Loucy (cell line): Measurements from ENCODE around the gene SGPP2.

Source experiments
- H2AFZ ChIP-seq: fragments of 200-600 bp; sonication (generic); 2 replicates; pipeline ENCODE4 v1.6.0; 2016; ENCODE audit warnings: antibody characterized with exemption, mild to moderate bottlenecking, low read length, moderate library complexity
- H3F3A ChIP-seq: fragments of 200-600 bp; 2 replicates; pipeline ENCODE4 v1.6.0; 2016; ENCODE audit warnings: antibody characterized with exemption, low read depth, mild to moderate bottlenecking
- H3K27me3 ChIP-seq: fragments of 200-600 bp; sonication (generic); 2 replicates; pipeline ENCODE4 v1.6.1; 2014; ENCODE audit warnings: low read length, mild to moderate bottlenecking; ENCODE audit not compliant: insufficient read depth, poor library complexity, severe bottlenecking
- H3K36me3 ChIP-seq: fragments of 200-600 bp; sonication (generic); 2 replicates; pipeline ENCODE4 v1.6.1; 2016; ENCODE audit warnings: low read length; ENCODE audit not compliant: insufficient read depth
- H3K4me1 ChIP-seq: fragments of 200-600 bp; sonication (generic); 2 replicates; pipeline ENCODE4 v1.5.1; 2014; ENCODE audit warnings: low read length, mild to moderate bottlenecking; ENCODE audit not compliant: insufficient read depth, poor library complexity, severe bottlenecking
- H3K4me2 ChIP-seq: fragments of 200-600 bp; sonication (generic); 2 replicates; pipeline ENCODE4 v1.6.0; 2014; ENCODE audit warnings: antibody characterized with exemption, low read length, low read depth, mild to moderate bottlenecking; ENCODE audit not compliant: poor library complexity, severe bottlenecking
- H3K4me3 ChIP-seq: fragments of 200-600 bp; sonication (generic); 2 replicates; pipeline ENCODE4 v1.5.1; 2014; ENCODE audit warnings: low read length, mild to moderate bottlenecking, mixed read lengths; ENCODE audit not compliant: poor library complexity, severe bottlenecking
- H3K79me2 ChIP-seq: fragments of 200-600 bp; sonication (generic); 2 replicates; pipeline ENCODE4 v1.6.1; 2014; ENCODE audit warnings: low read length; ENCODE audit not compliant: insufficient read depth
- H3K9ac ChIP-seq: fragments of 200-600 bp; sonication (generic); 2 replicates; pipeline ENCODE4 v1.6.0; 2014; ENCODE audit warnings: mild to moderate bottlenecking, low read depth, low read length, moderate library complexity; ENCODE audit not compliant: poor library complexity, severe bottlenecking
- H3K9me2 ChIP-seq: fragments of 200-600 bp; sonication (generic); replicated peaks from 2 replicates; pipeline ENCODE4 v1.6.1; 2016; ENCODE audit warnings: low read depth, low read length, mixed read lengths
- H3K9me3 ChIP-seq: fragments of 200-600 bp; sonication (generic); 2 replicates; pipeline ENCODE4 v1.6.1; 2014; ENCODE audit warnings: mild to moderate bottlenecking, antibody characterized with exemption, low read length, low read depth; ENCODE audit not compliant: insufficient read depth
- H4K20me1 ChIP-seq: fragments of 200-600 bp; sonication (generic); 2 replicates; pipeline ENCODE4 v1.6.0; 2014; ENCODE audit warnings: antibody characterized with exemption, low read length, mild to moderate bottlenecking; ENCODE audit not compliant: insufficient read depth, poor library complexity, severe bottlenecking
- EZH2phosphoT487 ChIP-seq: fragments of 200-600 bp; IDR thresholded peaks from 2 replicates; pipeline ENCODE4 v1.6.1; 2018; ENCODE audit warnings: antibody characterized with exemption, mild to moderate bottlenecking, moderate library complexity, borderline replicate concordance
- TF ChIP-seq, protein P1 (sequence below): fragments of 200-600 bp; sonication (generic); conservative IDR thresholded peaks from 2 replicates; pipeline ENCODE4 v1.5.1; 2014; ENCODE audit warnings: mild to moderate bottlenecking, antibody characterized with exemption, low read length

The SGPP2 gene

DNA sequence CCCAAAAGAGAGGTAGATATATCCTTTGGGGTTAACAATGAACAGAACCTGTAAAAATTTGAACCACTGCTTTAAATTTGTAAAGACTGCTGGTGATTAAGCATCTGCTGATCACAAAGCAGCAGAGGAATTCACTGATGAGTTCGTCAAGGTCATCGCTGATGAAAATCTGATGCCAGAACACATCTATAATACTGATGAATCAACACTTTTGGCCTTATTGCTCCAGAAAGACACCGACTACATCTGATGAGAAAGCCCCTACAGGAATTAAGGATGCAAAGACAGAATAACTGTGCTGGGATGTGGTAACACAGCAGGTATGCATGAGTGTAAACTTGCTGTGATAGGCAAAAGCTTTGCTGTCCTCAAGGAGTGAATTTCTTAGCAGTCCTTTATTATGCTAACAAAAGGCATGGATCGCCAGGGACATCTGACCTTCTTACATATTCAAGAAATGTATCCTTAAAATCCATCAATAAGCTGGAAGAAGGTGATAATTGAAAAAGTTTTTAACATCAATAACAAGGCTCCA, 30.5 kb upstream of the SGPP2 start:
- Histone ChIP-seq H3K79me2 (no peaks in the 10 kb centered on the region), H3K36me3 (no peaks in the 10 kb centered on the region), H3K4me1 (no peaks in the 10 kb centered on the region), H3K9me3 (no peaks in the 10 kb centered on the region), H2AFZ (no peak overlapping the region), H3K9me2 (no peaks in the 10 kb centered on the region), H3F3A (no peaks in the 10 kb centered on the region), H3K4me3 (no peak overlapping the region), H3K9ac (no peak overlapping the region), H3K27me3 (no peaks in the 10 kb centered on the region), H3K4me2 (no peak overlapping the region), H4K20me1 (no peaks in the 10 kb centered on the region)
- TF ChIP-seq, protein P1, sequence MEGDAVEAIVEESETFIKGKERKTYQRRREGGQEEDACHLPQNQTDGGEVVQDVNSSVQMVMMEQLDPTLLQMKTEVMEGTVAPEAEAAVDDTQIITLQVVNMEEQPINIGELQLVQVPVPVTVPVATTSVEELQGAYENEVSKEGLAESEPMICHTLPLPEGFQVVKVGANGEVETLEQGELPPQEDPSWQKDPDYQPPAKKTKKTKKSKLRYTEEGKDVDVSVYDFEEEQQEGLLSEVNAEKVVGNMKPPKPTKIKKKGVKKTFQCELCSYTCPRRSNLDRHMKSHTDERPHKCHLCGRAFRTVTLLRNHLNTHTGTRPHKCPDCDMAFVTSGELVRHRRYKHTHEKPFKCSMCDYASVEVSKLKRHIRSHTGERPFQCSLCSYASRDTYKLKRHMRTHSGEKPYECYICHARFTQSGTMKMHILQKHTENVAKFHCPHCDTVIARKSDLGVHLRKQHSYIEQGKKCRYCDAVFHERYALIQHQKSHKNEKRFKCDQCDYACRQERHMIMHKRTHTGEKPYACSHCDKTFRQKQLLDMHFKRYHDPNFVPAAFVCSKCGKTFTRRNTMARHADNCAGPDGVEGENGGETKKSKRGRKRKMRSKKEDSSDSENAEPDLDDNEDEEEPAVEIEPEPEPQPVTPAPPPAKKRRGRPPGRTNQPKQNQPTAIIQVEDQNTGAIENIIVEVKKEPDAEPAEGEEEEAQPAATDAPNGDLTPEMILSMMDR: no peak
- no peak for TF ChIP-seq EZH2phosphoT487

DNA sequence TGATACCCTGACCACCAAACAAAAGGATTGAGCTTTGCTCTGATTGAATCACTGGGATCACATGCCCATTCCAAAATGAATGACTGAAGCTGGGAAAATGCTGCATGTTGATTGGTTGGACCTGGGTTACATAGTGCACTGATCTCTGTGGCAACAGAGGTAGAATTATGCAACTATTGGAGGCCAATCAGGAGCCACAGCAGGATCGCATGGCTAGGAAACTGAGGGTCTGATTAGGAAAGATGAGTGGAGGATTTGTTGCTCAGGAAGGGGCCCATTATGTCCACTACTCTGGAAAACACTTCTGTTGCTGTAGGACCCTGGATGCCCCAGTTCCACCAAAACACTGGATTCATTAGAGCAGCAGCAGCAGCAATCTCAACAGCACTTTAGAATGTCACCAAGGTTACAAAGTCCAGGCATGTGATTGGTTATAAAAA, 25.9 kb upstream of the SGPP2 start:
- no peaks in the 10 kb centered on the region for H3K9me2 ChIP-seq
- H3K27me3 ChIP-seq: no peaks in the 10 kb centered on the region
- H2AFZ ChIP-seq: no peak overlapping the region
- H3K36me3 ChIP-seq: no peaks in the 10 kb centered on the region
- no peaks in the 10 kb centered on the region for H3K9me3 ChIP-seq
- H3K4me2 ChIP-seq: no peak overlapping the region
- no peak overlapping the region for H3K9ac ChIP-seq
- no peaks in the 10 kb centered on the region for H3F3A ChIP-seq
- no peak overlapping the region for H3K4me3 ChIP-seq
- no peaks in the 10 kb centered on the region for H3K79me2 ChIP-seq
- H4K20me1 ChIP-seq: no peaks in the 10 kb centered on the region
- TF ChIP-seq EZH2phosphoT487: no peak
- TF ChIP-seq, protein P1: no peak
- H3K4me1 ChIP-seq: no peaks in the 10 kb centered on the region

DNA sequence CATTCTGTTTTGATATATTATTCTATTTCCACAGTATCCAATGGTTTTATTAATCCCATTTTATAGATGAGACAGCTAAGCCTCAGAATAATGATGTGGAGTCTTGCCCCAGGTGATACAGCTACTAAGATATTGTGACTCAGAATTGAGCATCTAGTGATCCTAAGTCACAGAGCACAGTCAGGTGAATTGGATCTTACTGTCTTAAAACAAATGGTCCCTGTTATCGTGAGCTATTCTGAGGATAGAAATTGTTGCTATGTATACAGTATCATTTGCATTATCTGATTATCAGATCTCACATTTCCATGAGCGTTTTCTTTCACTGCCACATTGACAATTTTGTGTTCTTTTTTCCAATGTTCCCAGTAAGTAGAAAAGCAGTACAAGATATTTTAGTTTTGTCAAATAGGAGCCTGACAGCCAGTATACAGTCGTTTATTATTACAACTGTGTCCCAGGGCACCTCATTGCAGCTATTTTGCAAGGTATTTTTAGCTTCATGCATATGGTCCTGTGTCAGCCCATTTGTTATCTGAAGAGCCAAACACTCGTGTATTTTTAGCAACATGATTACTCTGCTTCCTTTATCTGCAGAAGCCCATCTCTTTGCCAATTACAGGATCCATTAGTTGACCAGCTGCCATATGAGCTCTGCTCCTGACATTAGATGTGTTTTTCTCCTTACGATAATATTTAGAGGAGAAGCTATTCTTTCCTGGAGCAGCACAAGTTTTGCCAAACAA, 25.1 kb upstream of the SGPP2 start:
- Histone ChIP-seq H3K79me2 (no peaks in the 10 kb centered on the region), H3K36me3 (no peaks in the 10 kb centered on the region), H3K9me2 (no peaks in the 10 kb centered on the region), H3F3A (no peaks in the 10 kb centered on the region), H3K9me3 (no peaks in the 10 kb centered on the region), H3K4me3 (no peak overlapping the region), H3K4me2 (no peak overlapping the region), H3K9ac (no peak overlapping the region), H3K27me3 (no peaks in the 10 kb centered on the region), H2AFZ (no peak overlapping the region), H3K4me1 (no peaks in the 10 kb centered on the region), H4K20me1 (no peaks in the 10 kb centered on the region)
- TF ChIP-seq, protein P1: no peak
- TF ChIP-seq EZH2phosphoT487: no peak
